ENCODE measurements around the gene AAK1. TPM values are rescaled to one million over a fixed set of nuclear protein-coding genes. Genes with fewer than 3 reads are reported as not detected.

The AAK1 gene
- total RNA-seq, 4 donors from 2014 or later: 15.5 to 28.1 (median 24.4) TPM

GRCh38 chr2:69465513-69466456 is 177.8 kb downstream of the AAK1 start:
- WGBS, 2 donors: 81 to 83% methylated on average over 14 of the region's 14 CpGs

GRCh38 chr2:69464575-69464974 is 179.0 kb downstream of the AAK1 start:
- peak; percentile 73 to 88 for DNase-seq (ENCODE audit: low spot score in 2 of 2)
- no peak for TF ChIP-seq POLR2A (IDR thresholded peaks at IDR 0.05)
- TF ChIP-seq CTCF (IDR thresholded peaks at IDR 0.05): no peak
- intact Hi-C loops (cut with DNase I; ENCODE audit: low total_unique reads): no loop called here
- H3K4me3 ChIP-seq (ENCODE audit: low read depth, poor library complexity, severe bottlenecking): no peak overlapping the region
- 34 to 39% methylated on average over 3 of the region's 3 CpGs for WGBS, 2 donors

More at GRCh38 chr2:69465513-69466456, 177.8 kb downstream of the AAK1 start:
- intact Hi-C loops (cut with DNase I; ENCODE audit: low total_unique reads): no loop called here
- no peak for TF ChIP-seq CTCF (IDR thresholded peaks at IDR 0.05)
- TF ChIP-seq POLR2A (IDR thresholded peaks at IDR 0.05): no peak
- DNase-seq (ENCODE audit: low spot score in 2 of 2): peak; percentile 31 to 85
- H3K4me3 ChIP-seq (ENCODE audit: low read depth, poor library complexity, severe bottlenecking): no peak overlapping the region

- WGBS, 2 donors: 97 to 99% methylated on average over 3 of the region's 3 CpGs
Observed at GRCh38 chr2:69462780-69463179, 180.8 kb downstream of the AAK1 start.

GRCh38 chr2:69461404-69461803 is 182.1 kb downstream of the AAK1 start:
- TF ChIP-seq POLR2A (IDR thresholded peaks at IDR 0.05) (no peak), CTCF (IDR thresholded peaks at IDR 0.05) (no peak)
- DNase-seq (ENCODE audit: low spot score in 2 of 2): no peak
- no peak overlapping the region for H3K4me3 ChIP-seq (ENCODE audit: low read depth, poor library complexity, severe bottlenecking)
- intact Hi-C loops (cut with DNase I; ENCODE audit: low total_unique reads): no loop called here
- 90 to 92% methylated on average over 6 of the region's 6 CpGs for WGBS, 2 donors

More at GRCh38 chr2:69462780-69463179, 180.8 kb downstream of the AAK1 start:
- intact Hi-C loops (cut with DNase I; ENCODE audit: low total_unique reads): no loop called here
- TF ChIP-seq POLR2A (IDR thresholded peaks at IDR 0.05): no peak
- no peak for TF ChIP-seq CTCF (IDR thresholded peaks at IDR 0.05)
- no peak overlapping the region for H3K4me3 ChIP-seq (ENCODE audit: low read depth, poor library complexity, severe bottlenecking)
- DNase-seq (ENCODE audit: low spot score in 2 of 2): no peak

GRCh38 chr2:69459936-69460335 is 183.6 kb downstream of the AAK1 start:
- no peak overlapping the region for H3K4me3 ChIP-seq (ENCODE audit: low read depth, poor library complexity, severe bottlenecking)
- WGBS, 2 donors: 61 to 77% methylated on average over 4 of the region's 4 CpGs
- TF ChIP-seq POLR2A (IDR thresholded peaks at IDR 0.05) (no peak), CTCF (IDR thresholded peaks at IDR 0.05) (no peak)
- intact Hi-C loops (cut with DNase I; ENCODE audit: low total_unique reads): no loop called here
- no peak for DNase-seq (ENCODE audit: low spot score in 2 of 2)

Measured in lower leg skin (tissue), 4 donors.